Astrocyte (in vitro differentiated cells and primary cell): ENCODE data around the gene POLR2L.

Source experiments
- EZH2 ChIP-seq: IDR thresholded peaks from 2 replicates; pipeline ENCODE4 v1.6.1; 2012; ENCODE audit warnings: mild to moderate bottlenecking, low read length, inconsistent platforms; ENCODE audit not compliant: insufficient read depth
- TF ChIP-seq, protein P1 (sequence below): IDR thresholded peaks from 2 replicates; pipeline ENCODE4 v1.5.1; 2011; ENCODE audit warnings: low read depth, mild to moderate bottlenecking, inconsistent platforms, low read length, moderate library complexity; ENCODE audit not compliant: insufficient read depth

DNA sequence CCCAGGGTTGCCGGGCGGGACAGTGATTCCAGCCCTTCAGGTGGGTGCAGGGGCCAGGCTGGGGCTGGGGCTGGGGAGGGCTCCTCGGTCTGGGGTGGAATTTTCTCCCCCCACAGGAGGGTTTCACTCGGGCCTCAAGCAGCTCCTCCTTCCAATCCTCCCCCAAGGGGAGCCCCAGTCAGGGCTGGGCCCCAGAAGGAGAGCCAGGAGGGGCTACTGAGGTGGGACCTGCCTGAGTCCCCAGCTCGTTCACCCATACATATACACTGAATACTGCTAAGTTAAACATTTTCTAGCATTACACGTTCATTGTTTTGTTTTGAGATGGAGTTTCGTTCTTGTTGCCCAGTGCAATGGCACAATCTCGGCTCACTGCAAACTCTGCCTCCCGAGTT is 16.1 kb downstream of the POLR2L start:
- TF ChIP-seq, protein P1, sequence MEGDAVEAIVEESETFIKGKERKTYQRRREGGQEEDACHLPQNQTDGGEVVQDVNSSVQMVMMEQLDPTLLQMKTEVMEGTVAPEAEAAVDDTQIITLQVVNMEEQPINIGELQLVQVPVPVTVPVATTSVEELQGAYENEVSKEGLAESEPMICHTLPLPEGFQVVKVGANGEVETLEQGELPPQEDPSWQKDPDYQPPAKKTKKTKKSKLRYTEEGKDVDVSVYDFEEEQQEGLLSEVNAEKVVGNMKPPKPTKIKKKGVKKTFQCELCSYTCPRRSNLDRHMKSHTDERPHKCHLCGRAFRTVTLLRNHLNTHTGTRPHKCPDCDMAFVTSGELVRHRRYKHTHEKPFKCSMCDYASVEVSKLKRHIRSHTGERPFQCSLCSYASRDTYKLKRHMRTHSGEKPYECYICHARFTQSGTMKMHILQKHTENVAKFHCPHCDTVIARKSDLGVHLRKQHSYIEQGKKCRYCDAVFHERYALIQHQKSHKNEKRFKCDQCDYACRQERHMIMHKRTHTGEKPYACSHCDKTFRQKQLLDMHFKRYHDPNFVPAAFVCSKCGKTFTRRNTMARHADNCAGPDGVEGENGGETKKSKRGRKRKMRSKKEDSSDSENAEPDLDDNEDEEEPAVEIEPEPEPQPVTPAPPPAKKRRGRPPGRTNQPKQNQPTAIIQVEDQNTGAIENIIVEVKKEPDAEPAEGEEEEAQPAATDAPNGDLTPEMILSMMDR = no peak
- TF ChIP-seq EZH2 = no peak
